ENCODE measurements around the gene XYLB. TPM values are rescaled to one million over a fixed set of nuclear protein-coding genes. Genes with fewer than 3 reads are reported as not detected.

The XYLB gene
- total and polyA plus RNA-seq, 2 of the 13 experiments (the other 11 are each of a cell fraction or from before 2014, with no cell fraction given): 25.9 to 30.0 TPM

GRCh38 chr3:38454884-38455638 lies 108.5 kb downstream of the XYLB start (continued):
- TF ChIP-seq TAF15 (IDR thresholded peaks at IDR 0.05; ENCODE audit: low read depth, low read length, poor library complexity, severe bottlenecking) (peak; percentile 57), ZNF354B (CRISPR knock-in tag; IDR thresholded peaks at IDR 0.05) (0 out of 2 replicates have a peak, but pooled peaks have one; percentile 31), PPARG (CRISPR knock-in tag; conservative IDR thresholded peaks at IDR 0.05) (peak; percentile 38; the same call in 1 of the 2 replicates), ZNF282 (IDR thresholded peaks at IDR 0.05; ENCODE audit: partially characterized antibody) (no peak), CSRNP1 (CRISPR knock-in tag; IDR thresholded peaks at IDR 0.05) (0 out of 2 replicates have a peak, but pooled peaks have one; percentile 52), AHR (CRISPR knock-in tag; IDR thresholded peaks at IDR 0.05) (peak; percentile 40; the same call in 1 of the 2 replicates), MXI1 (IDR thresholded peaks at IDR 0.05; ENCODE audit: borderline replicate concordance, low read depth, low read length) (peak; percentile 55; the same call in 1 of the 3 replicates), KDM5B (CRISPR knock-in tag; IDR thresholded peaks at IDR 0.05; ENCODE audit: borderline replicate concordance) (peak; percentile 53; the same call in 1 of the 2 replicates), KDM4B (CRISPR knock-in tag; IDR thresholded peaks at IDR 0.05) (0 out of 2 replicates have a peak, but pooled peaks have one; percentile 35), TBX2 (CRISPR knock-in tag; IDR thresholded peaks at IDR 0.05; ENCODE audit: borderline replicate concordance) (peak; percentile 77), SIX1 (CRISPR knock-in tag; IDR thresholded peaks at IDR 0.05; ENCODE audit: borderline replicate concordance) (peak; percentile 33; the same call in 1 of the 2 replicates), HBP1 (CRISPR knock-in tag; IDR thresholded peaks at IDR 0.05; ENCODE audit: low read depth) (0 out of 2 replicates have a peak, but pooled peaks have one; percentile 20), ARNTL (CRISPR knock-in tag; IDR thresholded peaks at IDR 0.05) (peak; percentile 78), BATF2 (CRISPR knock-in tag; IDR thresholded peaks at IDR 0.05) (peak; percentile 75; the same call in 1 of the 2 replicates), SP4 (CRISPR knock-in tag; IDR thresholded peaks at IDR 0.05) (peak; percentile 42; the same call in 1 of the 2 replicates), SSRP1 (CRISPR knock-in tag; IDR thresholded peaks at IDR 0.05) (no peak)
- TF ChIP-seq, protein P1, sequence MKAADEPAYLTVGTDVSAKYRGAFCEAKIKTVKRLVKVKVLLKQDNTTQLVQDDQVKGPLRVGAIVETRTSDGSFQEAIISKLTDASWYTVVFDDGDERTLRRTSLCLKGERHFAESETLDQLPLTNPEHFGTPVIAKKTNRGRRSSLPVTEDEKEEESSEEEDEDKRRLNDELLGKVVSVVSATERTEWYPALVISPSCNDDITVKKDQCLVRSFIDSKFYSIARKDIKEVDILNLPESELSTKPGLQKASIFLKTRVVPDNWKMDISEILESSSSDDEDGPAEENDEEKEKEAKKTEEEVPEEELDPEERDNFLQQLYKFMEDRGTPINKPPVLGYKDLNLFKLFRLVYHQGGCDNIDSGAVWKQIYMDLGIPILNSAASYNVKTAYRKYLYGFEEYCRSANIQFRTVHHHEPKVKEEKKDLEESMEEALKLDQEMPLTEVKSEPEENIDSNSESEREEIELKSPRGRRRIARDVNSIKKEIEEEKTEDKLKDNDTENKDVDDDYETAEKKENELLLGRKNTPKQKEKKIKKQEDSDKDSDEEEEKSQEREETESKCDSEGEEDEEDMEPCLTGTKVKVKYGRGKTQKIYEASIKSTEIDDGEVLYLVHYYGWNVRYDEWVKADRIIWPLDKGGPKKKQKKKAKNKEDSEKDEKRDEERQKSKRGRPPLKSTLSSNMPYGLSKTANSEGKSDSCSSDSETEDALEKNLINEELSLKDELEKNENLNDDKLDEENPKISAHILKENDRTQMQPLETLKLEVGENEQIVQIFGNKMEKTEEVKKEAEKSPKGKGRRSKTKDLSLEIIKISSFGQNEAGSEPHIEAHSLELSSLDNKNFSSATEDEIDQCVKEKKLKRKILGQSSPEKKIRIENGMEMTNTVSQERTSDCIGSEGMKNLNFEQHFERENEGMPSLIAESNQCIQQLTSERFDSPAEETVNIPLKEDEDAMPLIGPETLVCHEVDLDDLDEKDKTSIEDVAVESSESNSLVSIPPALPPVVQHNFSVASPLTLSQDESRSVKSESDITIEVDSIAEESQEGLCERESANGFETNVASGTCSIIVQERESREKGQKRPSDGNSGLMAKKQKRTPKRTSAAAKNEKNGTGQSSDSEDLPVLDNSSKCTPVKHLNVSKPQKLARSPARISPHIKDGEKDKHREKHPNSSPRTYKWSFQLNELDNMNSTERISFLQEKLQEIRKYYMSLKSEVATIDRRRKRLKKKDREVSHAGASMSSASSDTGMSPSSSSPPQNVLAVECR (CRISPR knock-in tag; IDR thresholded peaks at IDR 0.05; ENCODE audit: borderline replicate concordance): peak; percentile 81
- TF ChIP-seq, protein P2, sequence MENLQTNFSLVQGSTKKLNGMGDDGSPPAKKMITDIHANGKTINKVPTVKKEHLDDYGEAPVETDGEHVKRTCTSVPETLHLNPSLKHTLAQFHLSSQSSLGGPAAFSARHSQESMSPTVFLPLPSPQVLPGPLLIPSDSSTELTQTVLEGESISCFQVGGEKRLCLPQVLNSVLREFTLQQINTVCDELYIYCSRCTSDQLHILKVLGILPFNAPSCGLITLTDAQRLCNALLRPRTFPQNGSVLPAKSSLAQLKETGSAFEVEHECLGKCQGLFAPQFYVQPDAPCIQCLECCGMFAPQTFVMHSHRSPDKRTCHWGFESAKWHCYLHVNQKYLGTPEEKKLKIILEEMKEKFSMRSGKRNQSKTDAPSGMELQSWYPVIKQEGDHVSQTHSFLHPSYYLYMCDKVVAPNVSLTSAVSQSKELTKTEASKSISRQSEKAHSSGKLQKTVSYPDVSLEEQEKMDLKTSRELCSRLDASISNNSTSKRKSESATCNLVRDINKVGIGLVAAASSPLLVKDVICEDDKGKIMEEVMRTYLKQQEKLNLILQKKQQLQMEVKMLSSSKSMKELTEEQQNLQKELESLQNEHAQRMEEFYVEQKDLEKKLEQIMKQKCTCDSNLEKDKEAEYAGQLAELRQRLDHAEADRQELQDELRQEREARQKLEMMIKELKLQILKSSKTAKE (CRISPR knock-in tag; IDR thresholded peaks at IDR 0.05; ENCODE audit: borderline replicate concordance): peak; percentile 53; the same call in 1 of the 2 replicates

Data from HepG2 (cell line).